Brain microvascular endothelial cell (primary cell): ENCODE results near the gene CANT1.
A peak's percentile ranks its signal among the peaks of the same experiment; 100 is the strongest.

ENCODE experiments used
- DNase-seq: peaks from one replicate; pipeline ENCODE4 v3.0.0-alpha.2; 2020
- H3K27ac ChIP-seq: fragments of 250-450 bp; sonication (Bioruptor Pico); 2 replicates; pipeline ENCODE4 v1.5.1; 2020; ENCODE audit warnings: mild to moderate bottlenecking, moderate library complexity
- H3K27me3 ChIP-seq: fragments of 250-450 bp; sonication (Bioruptor Pico); replicated peaks from 2 replicates; pipeline ENCODE4 v1.5.1; 2020; ENCODE audit warnings: mild to moderate bottlenecking
- H3K36me3 ChIP-seq: fragments of 250-450 bp; sonication (Bioruptor Pico); replicated peaks from 2 replicates; pipeline ENCODE4 v1.5.1; 2020; ENCODE audit warnings: mild to moderate bottlenecking
- H3K4me3 ChIP-seq: 2 replicates; pipeline ENCODE4 v1.5.1; 2011; ENCODE audit warnings: low read depth, mild to moderate bottlenecking, control low read depth, low read length, moderate library complexity
- CTCF ChIP-seq: IDR thresholded peaks from 2 replicates; pipeline ENCODE4 v1.5.1; 2011; ENCODE audit warnings: low read depth, mild to moderate bottlenecking, moderate library complexity, low read length, control low read depth, inconsistent platforms; ENCODE audit errors: missing control alignments
- in situ Hi-C: cut with HindIII; loops from 2 replicates; pipeline ENCODE4 v1.10.0; 2017; ENCODE audit warnings: low sequenced_read_pairs, low pct_ligation_motif_present

CANT1 gene

GRCh38 chr17:78988152-78988551 lies 21.4 kb downstream of the CANT1 start:
- no peaks in the 10 kb centered on the region for H3K27me3 ChIP-seq
- in situ Hi-C loops = no loop called here
- H3K36me3 ChIP-seq = peaks cover 12% of the 10 kb centered on the region
- no peak overlapping the region for H3K27ac ChIP-seq
- no peak for DNase-seq
- no peak overlapping the region for H3K4me3 ChIP-seq
- no peak for TF ChIP-seq CTCF

- H3K36me3 ChIP-seq = peaks cover 8% of the 10 kb centered on the region
- peak overlapping the region; percentile 45 for H3K4me3 ChIP-seq
- no peak for TF ChIP-seq CTCF
- H3K27me3 ChIP-seq = no peaks in the 10 kb centered on the region
- peak overlapping the region; percentile 54 for H3K27ac ChIP-seq
- peak; percentile 29 for DNase-seq
- in situ Hi-C loops = no loop called here
These were observed 22.8 kb downstream of the CANT1 start for GRCh38 chr17:78986649-78987328.

- in situ Hi-C loops = no loop called here
- peaks cover 8% of the 10 kb centered on the region for H3K36me3 ChIP-seq
- DNase-seq = peak; percentile 47
- H3K4me3 ChIP-seq = peak overlapping the region; percentile 45
- H3K27me3 ChIP-seq = no peaks in the 10 kb centered on the region
- H3K27ac ChIP-seq = peak overlapping the region; percentile 54
- TF ChIP-seq CTCF = peak; percentile 49
These were observed 23.4 kb downstream of the CANT1 start for GRCh38 chr17:78986048-78986648.

GRCh38 chr17:78985395-78985794 lies 24.2 kb downstream of the CANT1 start:
- no peak for DNase-seq
- TF ChIP-seq CTCF = no peak
- in situ Hi-C loops = no loop called here
- no peak overlapping the region for H3K27ac ChIP-seq
- no peak overlapping the region for H3K4me3 ChIP-seq
- H3K36me3 ChIP-seq = peaks cover 4% of the 10 kb centered on the region
- no peaks in the 10 kb centered on the region for H3K27me3 ChIP-seq

- in situ Hi-C loops = no loop called here
- Histone ChIP-seq H3K36me3 (peaks cover 4% of the 10 kb centered on the region), H3K27me3 (no peaks in the 10 kb centered on the region), H3K27ac (no peak overlapping the region), H3K4me3 (no peak overlapping the region)
- no peak for DNase-seq
- TF ChIP-seq CTCF = no peak
These were observed 28.3 kb downstream of the CANT1 start for GRCh38 chr17:78981010-78981888.
